Stimulated activated CD4-positive, alpha-beta T cell treated with anti-CD3 and anti-CD28 coated beads, Interleukin-4, amount 100 ng/mL, for 24 hours (primary cell): ENCODE results near the gene MCAM.

Experiments
- DNase-seq: peaks from one replicate; pipeline ENCODE4 v3.0.0-alpha.2; 2020

Gene MCAM

DNA sequence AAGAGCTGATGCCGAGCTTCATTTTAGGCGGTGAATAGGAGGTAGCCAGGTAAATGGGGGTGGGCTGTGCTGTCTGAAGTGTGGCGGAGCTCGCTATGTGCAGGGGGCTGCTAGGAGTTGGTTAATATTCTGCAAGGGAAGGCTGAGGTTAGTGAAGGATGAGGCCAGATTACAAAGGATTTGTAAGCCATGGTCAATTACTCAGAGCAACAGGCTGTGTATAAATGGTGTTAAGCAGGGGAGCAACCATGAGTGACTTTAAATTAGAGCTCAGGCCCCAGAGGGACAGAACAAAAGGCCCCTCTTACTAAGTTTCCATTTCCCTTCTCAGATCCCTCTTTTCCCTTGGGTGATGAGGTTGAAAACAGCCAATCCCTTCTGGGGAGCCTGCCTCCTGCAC is 7.3 kb upstream of the MCAM start:
- DNase-seq: no peak

DNA sequence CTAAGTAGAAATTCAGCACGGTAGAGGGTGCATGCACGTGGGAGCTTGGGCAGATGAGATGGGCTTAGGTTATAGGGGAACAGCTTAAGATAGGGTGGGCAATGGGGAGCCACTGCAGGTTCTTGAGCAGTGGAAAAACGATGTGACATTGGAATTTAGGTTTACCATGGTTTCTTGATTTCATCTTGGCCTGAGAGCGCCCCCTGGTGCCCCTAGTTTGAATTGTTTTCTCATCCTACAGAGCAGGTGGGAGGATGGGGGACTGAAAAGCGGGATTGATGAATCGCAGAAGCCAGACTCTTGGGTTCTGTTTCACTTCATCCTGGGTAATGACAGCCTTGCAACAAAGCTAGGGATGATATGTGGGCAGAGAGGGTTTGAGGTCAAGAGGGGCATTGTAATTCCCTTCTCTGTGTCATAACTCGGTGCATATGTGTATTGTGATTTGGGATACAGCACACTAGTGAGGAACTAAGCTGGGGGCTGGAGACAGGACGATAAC is 6.7 kb upstream of the MCAM start:
- peak; percentile 84 for DNase-seq

DNA sequence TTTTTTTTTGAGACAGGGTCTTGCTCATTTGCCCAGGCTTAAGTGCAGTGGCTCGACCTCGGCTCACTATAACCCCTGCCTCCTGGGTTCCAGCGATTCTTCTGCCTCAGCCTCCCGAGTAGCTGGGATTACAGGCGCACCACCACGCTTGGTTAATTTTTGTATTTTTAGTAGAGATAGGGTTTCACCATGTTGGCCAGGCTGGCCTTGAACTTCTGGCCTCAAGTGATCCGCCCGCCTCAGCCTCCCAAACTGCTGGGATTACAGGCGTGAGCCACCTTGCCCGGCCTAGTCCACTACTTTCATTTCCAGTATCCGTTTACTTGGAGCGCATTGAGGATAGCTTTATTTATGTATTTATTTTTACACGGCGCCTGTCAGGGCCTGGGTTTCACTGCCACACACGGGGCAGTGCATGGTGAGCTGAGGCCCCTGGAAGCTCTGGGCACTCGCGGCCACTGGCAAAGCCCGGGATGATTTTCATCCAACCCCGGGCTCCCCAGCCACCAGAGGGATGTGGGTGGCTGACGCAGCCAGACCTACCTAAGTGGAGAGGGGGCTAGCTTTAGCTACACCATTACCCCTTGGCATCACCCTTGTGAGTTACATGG is 6.1 kb upstream of the MCAM start:
- no peak for DNase-seq

- DNase-seq: no peak
These were observed 5.4 kb upstream of the MCAM start for GRCh38 chr11:119322360-119322739.

GRCh38 chr11:119320776-119321524 is 4.0 kb upstream of the MCAM start:
- peak; percentile 46 for DNase-seq

DNA sequence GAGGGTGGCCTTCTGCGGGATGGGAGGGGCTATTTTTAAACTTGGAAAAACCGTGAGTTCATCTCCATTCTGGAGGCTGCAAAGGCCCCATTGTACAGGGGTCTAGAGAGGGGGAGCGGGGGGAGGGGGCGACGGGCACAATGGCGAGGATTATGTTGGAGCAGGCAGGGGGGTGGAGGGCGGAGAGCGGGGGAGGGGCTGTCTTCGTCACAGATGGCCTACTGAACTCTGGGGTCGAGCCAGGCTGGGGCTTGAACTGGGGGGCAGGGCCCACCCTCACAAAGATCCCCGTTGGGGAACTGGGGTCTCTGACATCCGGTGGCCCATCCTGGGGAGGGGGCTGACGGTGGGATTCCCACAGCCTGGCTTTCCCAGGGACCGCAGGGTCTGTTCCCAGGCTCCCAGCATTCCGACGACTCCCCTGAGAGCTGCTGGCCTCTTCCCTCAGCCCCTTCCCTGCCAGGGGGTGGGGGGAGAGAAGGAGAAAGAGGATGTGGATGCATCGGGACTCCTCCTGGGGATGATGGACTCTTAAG is 3.4 kb upstream of the MCAM start:
- no peak for DNase-seq

DNA sequence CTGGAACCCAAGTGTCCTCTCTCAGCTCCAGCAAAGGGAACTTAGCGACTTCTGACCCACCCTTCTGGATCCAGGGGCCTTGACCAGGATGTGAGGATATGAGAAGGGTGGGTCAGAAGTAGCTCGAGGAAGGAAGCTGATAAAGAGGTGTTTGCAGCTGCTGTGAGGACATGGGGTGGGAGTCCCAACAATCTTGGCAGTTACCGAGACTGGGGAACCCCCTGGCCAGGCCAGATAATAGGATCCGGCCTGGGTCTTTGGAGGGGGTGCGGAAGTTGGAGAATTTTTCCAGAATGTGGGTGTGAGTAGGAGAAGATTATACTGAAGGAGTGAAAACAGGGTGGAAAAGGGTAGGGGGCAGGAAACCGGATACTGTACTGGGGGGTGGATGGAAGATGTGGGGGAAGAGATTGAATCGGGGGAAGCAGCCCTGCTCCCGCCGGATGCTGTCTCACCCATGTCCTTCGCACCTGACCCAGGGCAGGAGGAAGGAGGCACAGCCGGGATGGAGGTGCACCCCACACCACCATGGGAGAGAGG is 2.8 kb upstream of the MCAM start:
- no peak for DNase-seq

DNA sequence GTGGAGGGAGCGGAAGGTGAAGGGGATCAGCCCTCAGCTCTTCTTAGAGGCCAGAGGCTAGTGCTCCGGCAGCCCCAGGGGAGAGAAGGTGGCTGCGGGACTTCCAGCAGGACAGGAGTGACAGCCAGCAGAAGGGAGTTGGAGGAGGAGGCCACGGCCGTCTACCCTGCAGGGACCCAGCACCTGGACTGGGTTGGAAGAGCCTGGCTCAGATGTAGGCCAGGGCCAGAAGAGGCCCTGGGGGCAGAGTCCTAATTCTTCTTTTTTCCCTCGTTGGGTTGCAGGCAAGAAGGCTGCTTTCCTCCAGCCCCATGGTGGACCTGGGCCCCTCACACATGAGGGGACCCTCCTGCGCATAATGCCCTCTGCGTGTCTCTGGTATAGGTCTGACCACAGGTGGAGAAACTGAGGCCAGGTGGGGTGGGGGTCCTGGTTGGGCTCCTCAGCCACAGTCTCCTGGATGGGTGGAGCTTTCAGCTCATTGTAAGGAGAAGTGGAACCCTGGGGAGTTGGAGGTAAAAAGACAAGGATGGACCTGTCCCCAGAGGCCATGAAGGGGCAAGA is 2.3 kb upstream of the MCAM start:
- no peak for DNase-seq

DNA sequence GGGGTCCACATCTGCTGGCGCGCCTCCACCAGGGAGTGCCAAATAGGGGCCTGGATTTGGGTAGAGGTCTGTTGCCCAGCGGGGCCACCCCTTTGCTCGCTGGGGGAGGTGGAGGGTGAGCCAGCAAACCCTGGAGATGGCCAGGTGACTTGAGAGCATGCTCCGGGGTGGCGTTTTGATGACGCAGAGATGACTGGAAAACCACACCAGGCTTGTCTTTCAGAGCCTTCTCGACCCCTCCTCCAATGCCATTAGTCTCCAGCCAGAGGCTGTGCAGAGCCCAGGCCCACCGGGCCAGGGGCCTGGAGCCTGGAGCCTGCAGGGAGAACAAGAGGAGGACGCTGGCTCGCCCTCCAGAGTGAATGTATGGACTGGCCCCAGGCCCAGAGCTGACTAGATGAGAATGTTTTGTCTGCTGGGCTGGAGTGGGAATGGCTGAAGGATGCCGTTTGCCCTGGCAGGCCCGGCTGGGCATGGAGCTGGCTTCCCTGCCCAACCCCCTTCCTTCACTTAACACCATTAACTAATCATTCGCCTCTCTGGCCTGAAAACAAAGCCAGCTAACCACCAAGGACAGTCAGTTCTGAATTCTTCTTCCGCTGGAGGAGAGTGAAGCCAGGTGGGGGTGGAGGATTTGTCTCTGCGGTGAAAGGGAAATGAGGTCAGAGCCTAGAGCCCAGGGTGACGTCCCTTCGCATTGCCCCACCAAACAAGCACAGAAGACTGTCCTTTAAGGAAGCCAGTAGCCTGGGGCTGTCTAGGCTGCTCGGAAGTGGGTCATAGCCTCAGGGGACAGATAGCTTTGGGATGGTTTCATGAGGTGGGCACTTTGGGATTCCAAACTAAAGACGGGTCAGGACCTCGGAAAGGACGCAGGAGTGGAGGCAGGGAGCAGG is 1.6 kb upstream of the MCAM start:
- DNase-seq: no peak

GRCh38 chr11:119317592-119318239 is 786 bp upstream of the MCAM start:
- no peak for DNase-seq

- DNase-seq: no peak
These were observed 758 bp downstream of the MCAM start for GRCh38 chr11:119316016-119316728.

DNA sequence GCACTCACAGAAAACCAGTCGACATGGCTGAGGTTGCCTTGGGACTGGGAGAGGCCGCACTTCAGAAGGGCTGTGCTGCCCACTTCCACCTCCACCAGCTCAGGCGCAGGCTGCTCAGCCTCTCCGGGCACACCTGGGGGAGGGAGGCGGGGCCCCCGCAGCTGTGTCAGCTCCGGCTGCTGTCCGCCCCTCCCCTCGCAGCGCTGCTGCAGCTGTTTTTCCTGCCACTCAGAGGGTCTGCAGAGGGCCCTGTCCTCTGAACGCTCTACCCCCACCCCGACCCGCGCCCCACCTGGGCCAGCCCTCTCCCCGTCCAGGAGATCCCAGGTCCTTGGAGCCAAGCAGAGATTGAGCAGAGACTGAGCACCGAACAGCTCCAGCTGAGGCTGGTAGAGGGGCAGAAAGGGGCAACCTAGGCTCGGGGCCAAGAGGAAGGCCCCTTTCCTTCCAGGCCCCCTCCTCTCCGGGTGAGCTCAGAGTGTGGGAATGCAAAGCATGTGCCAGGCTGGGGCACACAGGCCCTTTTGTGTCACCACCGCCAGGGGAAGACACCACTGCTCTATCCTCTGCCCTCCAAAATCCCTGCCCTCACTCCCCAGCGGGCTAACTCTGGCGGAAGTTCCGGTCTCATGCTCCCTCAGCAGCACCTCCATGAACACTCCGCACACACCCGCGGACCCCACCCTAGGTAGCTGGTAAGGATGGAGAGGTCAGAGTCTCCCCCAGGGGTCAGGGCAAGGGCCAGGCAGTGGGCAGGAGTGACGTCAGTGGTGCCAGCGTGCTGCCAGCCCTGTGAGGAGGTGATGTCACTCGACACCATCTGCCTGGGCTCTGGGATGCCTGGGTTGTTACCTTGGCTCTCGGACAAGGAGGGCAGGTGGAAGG is 1.6 kb downstream of the MCAM start:
- DNase-seq: peak; percentile 48

GRCh38 chr11:119314726-119315125 is 2.2 kb downstream of the MCAM start:
- no peak for DNase-seq

- no peak for DNase-seq
These were observed 6.3 kb downstream of the MCAM start for GRCh38 chr11:119310682-119311052.

GRCh38 chr11:119309953-119310681 is 6.8 kb downstream of the MCAM start:
- DNase-seq: no peak

DNA sequence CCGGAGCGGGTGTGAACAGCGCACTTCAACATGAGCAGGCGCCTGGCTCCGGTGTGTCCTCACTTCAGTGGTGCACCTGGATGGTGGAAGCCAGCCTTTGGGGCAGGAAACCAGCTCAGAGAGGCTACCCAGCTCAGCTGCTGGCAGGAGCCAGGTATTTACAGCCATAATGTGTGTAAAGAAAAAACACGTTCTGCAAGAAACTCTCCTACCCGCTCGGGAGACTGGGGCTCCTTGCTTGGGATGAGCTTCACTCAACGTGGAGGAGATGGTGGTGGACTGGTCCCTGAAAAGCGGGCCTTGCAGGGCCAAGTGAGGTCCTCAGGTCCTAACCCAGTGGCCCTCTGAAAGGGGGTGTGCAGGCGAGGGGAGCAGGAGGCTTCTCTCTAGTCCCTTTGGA is 7.5 kb downstream of the MCAM start:
- DNase-seq: no peak

DNA sequence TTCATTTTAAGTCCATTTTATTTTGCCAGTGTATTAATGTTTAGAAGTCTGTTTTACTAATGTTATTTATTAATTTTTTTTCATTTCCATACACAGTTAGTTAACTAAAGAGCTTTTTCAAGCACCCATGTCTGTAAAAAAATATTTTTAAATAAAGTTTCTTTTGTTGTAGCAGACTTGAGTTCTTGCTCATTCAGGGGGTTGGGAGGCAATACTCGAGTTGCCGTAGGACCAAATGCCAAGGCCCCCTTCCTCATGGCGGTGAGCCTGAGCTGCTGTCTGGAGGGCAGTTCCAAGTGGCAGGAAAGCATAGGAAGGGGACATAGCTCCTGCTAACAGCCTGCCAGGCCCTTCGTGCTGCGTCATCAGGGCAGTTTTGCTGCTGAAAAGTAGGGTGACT is 9.0 kb downstream of the MCAM start:
- DNase-seq: no peak

GRCh38 chr11:119307219-119307618 is 9.7 kb downstream of the MCAM start:
- DNase-seq: no peak

- no peak for DNase-seq
These were observed 10.5 kb downstream of the MCAM start for GRCh38 chr11:119306373-119306890.
